Renal cortical epithelial cell (primary cell): ENCODE results near the gene SRP9. TPM values are rescaled to one million over a fixed set of nuclear protein-coding genes. Genes with fewer than 3 reads are reported as not detected.
"Not testable (repeated sequence)": the region's sequence is repeated elsewhere in the genome, so short reads cannot be mapped to it uniquely, and the experiment has no call there.

Experiments
- DNase-seq: peaks from one replicate; pipeline ENCODE4 v3.0.0-alpha.2; 2011; ENCODE audit warnings: low read depth
- total RNA-seq: library from RNA; depleted of rRNA; stranded (reverse); fragments of >200 nt; gene quantifications from 2 replicates; pipeline ENCODE4 v1.2.3, GENCODE V29; 2014

Gene SRP9
- total RNA-seq, 1 donor from 2014 or later = 486 TPM

DNA sequence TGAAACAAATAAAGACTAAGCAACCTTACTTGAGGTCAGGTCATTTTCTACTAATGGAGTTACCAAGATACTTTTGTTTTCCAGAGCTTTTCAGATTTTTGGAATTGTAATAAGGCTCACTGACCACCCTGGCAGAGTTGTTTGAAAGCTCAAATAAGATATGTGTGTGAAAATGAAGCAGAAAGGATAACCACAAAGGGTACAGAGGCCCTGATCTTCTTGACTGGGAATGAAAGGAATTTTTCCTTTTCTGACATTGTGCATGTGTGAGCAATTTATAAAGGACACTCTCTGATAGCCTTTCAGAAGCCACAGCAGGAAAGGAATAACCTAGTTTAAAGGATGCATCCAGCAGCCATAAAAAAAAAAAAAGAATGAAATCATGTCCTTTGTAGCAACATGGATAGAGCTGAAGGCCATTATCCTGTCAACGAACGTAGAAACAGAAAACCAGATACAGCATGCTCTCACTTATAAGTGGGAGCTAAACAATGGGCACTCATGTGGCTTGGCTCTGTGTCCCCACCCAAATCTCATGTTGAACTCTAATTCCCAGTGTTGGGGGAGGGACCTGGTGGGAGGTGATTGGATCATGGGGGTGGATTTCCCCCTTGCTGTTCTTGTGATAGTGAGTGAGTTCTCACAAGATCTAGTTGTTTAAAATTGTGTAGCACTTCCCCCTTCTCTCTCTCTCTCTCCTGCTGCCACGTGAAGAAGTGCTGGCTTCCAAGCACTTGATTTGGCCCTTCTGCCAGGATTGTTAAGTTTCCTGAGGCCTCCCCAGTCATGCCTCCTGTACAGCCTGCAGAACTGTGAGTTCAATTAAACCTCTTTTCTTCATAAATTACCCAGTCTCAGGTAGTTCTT lies 3.1 kb upstream of the SRP9 start:
- peak; percentile 35 for DNase-seq

- no peak for DNase-seq
Observed at GRCh38 chr1:225776294-225776693, 1.3 kb upstream of the SRP9 start.

GRCh38 chr1:225777058-225777582 lies 506 bp upstream of the SRP9 start:
- DNase-seq = no peak

DNA sequence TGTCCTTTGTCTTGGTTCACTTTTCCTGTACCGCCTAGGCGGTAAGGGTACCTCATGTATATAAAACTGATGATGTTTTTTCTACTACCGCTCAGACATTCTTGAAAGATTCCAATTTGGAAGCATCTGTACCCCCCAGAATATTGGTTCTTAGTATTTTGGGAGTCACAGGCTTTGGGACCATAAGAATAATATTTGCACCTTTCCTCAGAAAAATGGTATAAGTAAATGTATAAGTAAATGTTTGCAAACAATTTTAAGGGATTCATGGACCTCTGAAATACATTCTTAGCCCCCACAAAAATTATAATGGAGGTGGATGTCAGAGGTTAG lies 677 bp downstream of the SRP9 start:
- DNase-seq = no peak

GRCh38 chr1:225779165-225779564 lies 1.5 kb downstream of the SRP9 start:
- DNase-seq = not testable (repeated sequence)

DNA sequence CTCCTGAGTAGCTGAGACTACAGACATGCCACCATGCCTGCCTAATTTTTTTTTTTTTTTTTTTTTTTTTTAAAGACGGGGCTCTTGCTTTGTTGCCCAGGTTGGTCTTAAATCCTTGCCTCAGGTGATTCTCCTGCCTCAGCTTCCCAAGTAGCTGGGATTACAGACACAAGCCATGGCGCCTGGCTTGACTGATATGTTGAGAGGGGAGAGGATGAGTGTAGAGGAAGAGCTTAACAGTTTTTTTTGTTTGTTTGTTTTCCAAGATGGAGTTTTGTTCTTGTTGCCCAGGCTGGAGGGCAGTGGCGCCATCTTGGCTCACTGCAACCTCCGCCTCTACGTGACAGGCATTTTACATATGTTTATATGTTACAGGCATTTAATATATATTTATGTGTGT lies 2.5 kb downstream of the SRP9 start:
- no peak for DNase-seq

DNA sequence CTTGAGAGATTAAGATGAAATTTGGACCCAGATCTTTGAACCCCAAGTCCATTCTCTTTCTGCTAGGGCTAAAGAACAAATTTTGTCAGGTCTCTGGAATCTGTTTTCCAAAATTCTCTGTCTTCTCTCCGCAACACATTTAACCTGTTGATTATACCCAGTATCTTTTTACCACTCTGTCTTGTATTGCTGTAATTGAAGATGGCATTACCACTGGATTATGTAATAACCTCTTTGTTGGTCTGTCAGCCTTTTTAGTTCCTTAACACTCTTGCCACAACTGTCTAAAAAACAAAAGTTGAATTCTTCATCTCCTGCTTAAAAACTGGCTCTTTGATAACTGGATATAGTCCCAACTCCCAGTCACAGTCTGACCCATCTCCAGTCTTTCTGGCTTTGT lies 3.0 kb downstream of the SRP9 start:
- DNase-seq = no peak

- not testable (repeated sequence) for DNase-seq
Observed at GRCh38 chr1:225789142-225789541, 11.5 kb downstream of the SRP9 start.

DNA sequence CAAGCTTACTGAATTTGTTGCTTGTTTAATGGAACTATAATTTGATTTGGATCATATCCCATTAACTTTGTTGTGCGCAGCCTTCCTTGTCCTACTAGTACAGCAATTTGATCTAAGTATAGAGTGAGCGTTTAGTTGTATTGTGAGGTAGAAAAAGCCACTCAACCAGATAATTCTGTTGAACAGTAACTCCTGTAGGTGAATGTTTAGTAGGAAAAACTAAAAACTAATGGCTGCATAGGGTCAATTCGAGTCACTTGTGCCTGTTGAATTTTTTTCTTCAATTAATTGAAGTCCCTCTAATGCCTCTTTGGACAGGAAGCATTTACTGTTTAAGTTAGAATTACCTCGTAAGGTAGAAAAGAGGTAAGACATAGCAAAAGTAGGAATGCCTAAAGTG lies 17.3 kb downstream of the SRP9 start:
- no peak for DNase-seq

GRCh38 chr1:225796097-225796496 lies 18.5 kb downstream of the SRP9 start:
- DNase-seq = not testable (repeated sequence)

DNA sequence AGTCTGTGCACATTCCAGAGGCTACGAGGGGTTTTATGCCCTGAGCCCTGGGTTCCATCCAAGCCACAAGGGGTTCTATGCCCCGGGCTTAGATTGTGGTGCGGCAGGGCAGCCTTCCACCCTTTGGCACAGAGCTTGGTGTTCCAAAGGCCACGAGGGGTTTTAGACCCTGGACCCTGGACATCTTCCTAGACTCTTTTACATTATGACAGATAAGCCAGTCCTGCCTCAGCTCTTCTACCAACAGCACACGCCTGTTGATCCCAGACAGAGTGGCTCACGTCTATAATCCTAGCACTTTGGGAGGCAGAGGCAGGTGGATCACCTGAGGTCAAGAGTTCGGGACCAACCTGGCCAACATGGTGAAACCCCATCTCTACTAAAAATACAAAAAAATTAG lies 23.5 kb downstream of the SRP9 start:
- not testable (repeated sequence) for DNase-seq

DNA sequence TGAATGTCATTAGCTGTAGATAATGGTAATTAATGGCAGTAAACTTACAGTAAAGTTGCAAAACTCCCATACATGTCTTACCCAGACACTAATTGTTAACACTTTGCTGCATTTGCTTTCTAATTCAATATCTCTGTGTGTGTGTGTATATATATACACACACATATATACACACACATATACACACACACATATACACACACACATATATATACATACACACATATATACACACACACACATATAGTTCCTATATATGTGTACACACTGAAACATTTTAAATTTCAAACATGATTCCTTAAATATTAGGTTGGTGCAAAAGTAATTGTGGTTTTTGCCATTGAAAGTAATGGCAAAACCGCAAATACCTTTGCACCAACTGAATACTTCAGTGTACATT lies 28.6 kb downstream of the SRP9 start:
- no peak for DNase-seq

GRCh38 chr1:225806736-225807135 lies 29.1 kb downstream of the SRP9 start:
- not testable (repeated sequence) for DNase-seq

DNA sequence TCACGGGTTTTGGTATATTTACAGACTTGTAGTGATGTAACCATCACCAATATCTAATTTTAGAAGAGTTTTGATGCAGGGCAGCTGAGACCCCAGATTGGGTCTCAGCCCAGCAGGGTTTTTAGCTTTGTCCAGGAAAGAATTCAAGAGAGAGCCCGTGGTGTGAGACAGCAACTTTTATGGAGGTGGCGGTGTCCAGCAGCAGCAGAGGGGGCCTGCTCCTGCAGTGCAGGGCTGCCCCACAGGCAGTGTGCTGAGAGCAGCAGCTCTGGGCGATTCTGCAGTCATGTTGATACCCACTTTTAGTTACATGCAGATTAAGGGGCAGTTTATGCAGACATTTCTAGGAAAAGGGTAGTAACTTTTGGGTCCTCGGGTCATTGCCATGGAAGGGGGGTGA lies 30.5 kb downstream of the SRP9 start:
- DNase-seq = no peak

GRCh38 chr1:225809842-225810578 lies 32.4 kb downstream of the SRP9 start, which contains the start of gene EPHX1:
Gene EPHX1 (plus strand): TSS chr1:225810124. CDS start chr1:225828730, 18,606 bp downstream.
- peak; percentile 75 for DNase-seq

GRCh38 chr1:225810579-225811538 lies 33.2 kb downstream of the SRP9 start:
- peak; percentile 52 for DNase-seq

DNA sequence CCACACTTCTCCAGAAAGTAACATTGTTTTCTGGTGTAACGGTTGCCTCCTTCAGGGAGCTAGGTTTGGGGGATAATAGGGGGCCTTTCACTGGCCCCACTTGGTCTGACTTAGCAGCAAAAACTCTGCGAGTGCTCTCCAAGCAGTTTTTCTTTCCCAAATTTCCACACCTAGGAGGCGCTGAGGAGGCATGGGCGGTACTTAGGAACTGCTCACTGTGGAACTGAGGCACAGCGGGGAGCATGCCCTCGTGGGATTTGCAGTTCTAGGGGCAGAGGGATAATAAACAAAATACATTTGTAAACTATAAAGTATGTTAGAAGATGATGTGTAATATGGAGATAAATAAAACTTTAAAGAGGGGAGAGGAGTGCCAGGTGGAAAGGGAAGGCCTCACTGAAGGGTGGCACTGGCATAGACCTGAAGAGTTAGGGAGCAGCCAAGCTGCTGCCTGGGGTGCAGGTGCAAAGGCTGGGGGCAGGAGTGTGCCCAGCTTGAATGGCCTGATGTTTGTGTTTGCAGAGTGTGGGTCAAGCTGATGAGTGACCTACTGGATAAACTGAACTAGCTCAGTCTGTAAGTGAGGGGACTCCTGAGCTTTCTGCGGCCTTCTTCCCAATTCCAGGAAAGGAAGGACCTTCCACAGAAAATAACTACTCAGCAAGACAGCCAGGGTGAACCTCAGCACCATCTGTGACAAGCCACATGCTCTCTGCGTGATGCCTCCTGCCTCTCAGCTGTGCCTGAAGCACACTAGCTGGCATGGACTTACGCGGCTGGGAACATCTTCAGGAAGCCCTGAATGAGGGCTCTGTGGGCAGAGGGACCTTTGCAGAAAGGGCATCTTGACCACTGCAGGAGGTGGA lies 34.2 kb downstream of the SRP9 start:
- no peak for DNase-seq

GRCh38 chr1:225812488-225813213 lies 35.0 kb downstream of the SRP9 start:
- peak; percentile 32 for DNase-seq

GRCh38 chr1:225813214-225813964 lies 35.8 kb downstream of the SRP9 start:
- peak; percentile 93 for DNase-seq
